IMR-90 (cell line): ENCODE data around the gene PPP3CA.

Experiments used
- BHLHE40 ChIP-seq: fragments of 150-350 bp; IDR thresholded peaks from 2 replicates; pipeline ENCODE4 v1.6.1; 2016; ENCODE audit warnings: mild to moderate bottlenecking, low read depth, low read length
- CEBPB ChIP-seq: IDR thresholded peaks from 2 replicates; pipeline ENCODE4 v1.6.1; 2012; ENCODE audit warnings: low read depth, low read length, improper control_type of control experiment
- CHD1 ChIP-seq: IDR thresholded peaks from 2 replicates; pipeline ENCODE4 v1.6.1; 2012; ENCODE audit warnings: low read depth, low read length, improper control_type of control experiment
- CTCF ChIP-seq: conservative IDR thresholded peaks from 2 replicates; pipeline ENCODE4 v1.5.1; 2012; ENCODE audit warnings: mild to moderate bottlenecking, low read depth, low read length, improper control_type of control experiment
- FOS ChIP-seq: fragments of 150-350 bp; IDR thresholded peaks from 2 replicates; pipeline ENCODE4 v1.6.1; 2016; ENCODE audit warnings: low read depth, low read length
- MAFK ChIP-seq: IDR thresholded peaks from 2 replicates; pipeline ENCODE4 v1.6.1; 2012; ENCODE audit warnings: low read depth, low read length, improper control_type of control experiment
- MAZ ChIP-seq: IDR thresholded peaks from 2 replicates; pipeline ENCODE4 v1.6.1; 2012; ENCODE audit warnings: low read depth, mild to moderate bottlenecking, low read length, improper control_type of control experiment, moderate library complexity, borderline replicate concordance
- MXI1 ChIP-seq: IDR thresholded peaks from 2 replicates; pipeline ENCODE4 v1.6.1; 2012; ENCODE audit warnings: low read depth, mild to moderate bottlenecking, low read length, moderate library complexity, borderline replicate concordance
- NFE2L2 ChIP-seq: fragments of 150-350 bp; IDR thresholded peaks from 2 replicates; pipeline ENCODE4 v1.6.1; 2016; ENCODE audit warnings: low read depth, mild to moderate bottlenecking, low read length
- POLR2A ChIP-seq: IDR thresholded peaks from 2 replicates; pipeline ENCODE4 v1.6.1; 2012; ENCODE audit warnings: mild to moderate bottlenecking, low read depth, low read length
- RCOR1 ChIP-seq: IDR thresholded peaks from 2 replicates; pipeline ENCODE4 v1.6.1; 2012; ENCODE audit warnings: mild to moderate bottlenecking, low read length, improper control_type of control experiment; ENCODE audit not compliant: insufficient replicate concordance
- RFX5 ChIP-seq: IDR thresholded peaks from 2 replicates; pipeline ENCODE4 v1.8.0; 2012; ENCODE audit warnings: low read depth, mild to moderate bottlenecking, low read length, moderate library complexity
- SMC3 ChIP-seq: fragments of 150-350 bp; IDR thresholded peaks from 2 replicates; pipeline ENCODE4 v1.6.1; 2016; ENCODE audit warnings: low read depth, mild to moderate bottlenecking, antibody characterized with exemption, low read length, moderate library complexity
- USF2 ChIP-seq: fragments of 150-350 bp; IDR thresholded peaks from 2 replicates; pipeline ENCODE4 v1.6.1; 2017; ENCODE audit warnings: mild to moderate bottlenecking, antibody characterized with exemption, low read length, low read depth

- no peak for TF ChIP-seq CTCF
- no peak for TF ChIP-seq MAZ
- no peak for TF ChIP-seq POLR2A
- TF ChIP-seq USF2 = no peak
- TF ChIP-seq NFE2L2 = no peak
- TF ChIP-seq SMC3 = no peak
- no peak for TF ChIP-seq MXI1
- TF ChIP-seq BHLHE40 = no peak
- no peak for TF ChIP-seq MAFK
- TF ChIP-seq CEBPB = no peak
- no peak for TF ChIP-seq FOS
- TF ChIP-seq RFX5 = no peak
- TF ChIP-seq RCOR1 = no peak
- TF ChIP-seq CHD1 = no peak
These were observed 266.2 kb downstream of the PPP3CA start for GRCh38 chr4:101081166-101081565.
